HG03565 (cell line): ENCODE measurements around the gene LBHD2.
"Not testable (repeated sequence)": the region's sequence is repeated elsewhere in the genome, so short reads cannot be mapped to it uniquely, and the experiment has no call there.

Source experiments
- ATAC-seq: cut with Tn5 transposase; IDR thresholded peaks from one replicate; pipeline ENCODE4 v1.9.1; 2021; ENCODE audit warnings: mild to moderate bottlenecking, moderate library complexity; ENCODE audit not compliant: unreplicated experiment

The LBHD2 gene

DNA sequence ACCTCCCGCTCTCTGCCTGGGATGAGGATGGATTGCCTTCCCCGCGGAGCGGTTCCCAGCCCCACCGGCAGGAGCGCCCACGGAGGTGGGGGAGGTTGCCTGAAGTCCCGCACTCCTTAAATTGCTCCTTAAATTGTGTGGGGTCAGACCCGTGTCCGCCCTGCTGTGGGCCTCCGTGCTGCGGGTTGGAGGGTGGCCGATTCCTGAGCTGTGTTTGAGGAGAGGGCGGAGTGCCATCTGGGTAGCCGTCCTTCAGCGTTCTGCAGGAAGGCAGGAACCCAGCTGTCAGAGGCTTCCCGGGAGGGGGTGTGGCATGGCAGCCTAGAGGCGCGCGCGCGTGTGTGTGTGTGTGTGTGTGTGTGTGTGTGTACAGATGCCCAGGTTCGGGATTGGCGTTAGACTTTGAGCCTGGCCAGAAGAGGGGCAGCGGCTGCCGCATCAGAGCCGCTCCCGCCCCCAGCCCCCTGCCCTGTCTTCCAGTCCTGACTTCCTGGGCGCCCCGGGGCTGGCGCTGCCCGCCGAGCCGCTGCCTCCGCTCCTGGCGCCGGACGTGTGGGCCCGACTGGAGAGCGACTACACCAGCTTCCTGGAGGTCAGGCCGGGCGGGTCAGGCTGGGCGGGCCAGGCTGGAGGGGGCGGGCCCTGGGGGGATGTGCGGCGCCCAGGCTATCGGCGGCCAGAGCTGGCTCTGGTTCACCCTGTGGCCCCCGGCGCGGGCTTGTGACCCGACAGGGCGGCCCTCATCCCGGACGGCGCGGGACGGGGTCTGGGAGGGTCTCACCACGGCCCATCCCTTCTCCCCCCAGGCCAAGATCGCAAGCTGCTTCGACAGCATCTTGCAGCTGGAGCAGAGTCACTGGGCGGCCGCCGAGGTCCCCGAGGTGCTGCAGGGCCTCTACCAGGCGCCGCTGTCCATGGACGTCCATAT, 19.7 kb downstream of the LBHD2 start:
- no peak for ATAC-seq

DNA sequence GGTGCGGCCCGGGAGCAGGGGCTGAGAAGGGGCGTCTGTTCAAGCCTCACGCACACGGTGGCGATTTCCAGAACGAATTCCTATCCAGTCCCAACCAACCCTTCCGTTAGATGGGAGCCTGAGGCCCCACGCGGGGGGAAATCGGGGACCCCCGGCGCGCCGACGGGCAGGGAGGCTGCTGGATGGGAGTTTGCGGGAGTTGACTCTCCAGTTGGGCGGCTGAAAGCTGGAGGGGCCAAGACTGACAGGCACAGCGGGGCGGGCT, 20.3 kb downstream of the LBHD2 start:
- ATAC-seq: no peak

DNA sequence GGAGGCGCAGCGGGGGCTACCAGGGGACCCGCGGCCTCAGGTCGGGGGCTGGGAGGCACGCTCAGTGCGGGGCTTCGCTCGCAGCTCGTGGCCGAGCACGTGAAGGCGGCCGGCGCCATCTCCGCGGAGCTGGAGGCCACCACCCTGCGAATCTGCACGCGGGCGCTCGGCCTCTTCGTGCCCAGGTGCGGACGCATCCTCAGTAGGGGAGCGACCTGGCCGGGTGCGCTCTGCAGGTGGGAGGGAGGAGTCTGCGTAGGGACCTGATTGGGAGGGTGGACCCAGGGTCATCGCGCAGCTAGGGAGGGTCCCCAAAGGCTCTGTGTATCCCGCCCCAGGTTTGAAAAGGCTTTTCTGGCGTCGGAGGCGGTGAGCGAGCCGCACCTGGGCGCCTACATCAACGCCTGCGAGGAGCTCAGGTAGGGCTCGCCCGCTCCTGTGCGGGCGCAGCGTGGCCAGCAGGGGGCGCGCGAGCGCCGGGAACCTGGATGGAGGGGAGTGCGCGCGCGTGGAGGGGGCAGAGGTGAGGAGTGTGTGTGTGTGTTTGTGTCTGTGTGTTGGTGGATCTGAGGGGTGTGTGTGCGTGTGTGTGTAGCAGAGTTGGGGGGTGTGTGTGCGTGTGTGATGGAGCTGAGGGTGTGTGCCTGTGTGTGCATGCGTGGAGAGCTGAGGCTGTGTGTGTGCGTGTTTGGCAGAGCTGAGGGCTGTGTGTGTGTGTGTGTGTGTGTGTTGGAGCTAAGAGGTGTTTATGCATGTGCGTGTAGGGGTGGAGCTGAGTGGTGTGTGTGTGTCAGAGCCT, 20.8 kb downstream of the LBHD2 start:
- ATAC-seq: no peak

DNA sequence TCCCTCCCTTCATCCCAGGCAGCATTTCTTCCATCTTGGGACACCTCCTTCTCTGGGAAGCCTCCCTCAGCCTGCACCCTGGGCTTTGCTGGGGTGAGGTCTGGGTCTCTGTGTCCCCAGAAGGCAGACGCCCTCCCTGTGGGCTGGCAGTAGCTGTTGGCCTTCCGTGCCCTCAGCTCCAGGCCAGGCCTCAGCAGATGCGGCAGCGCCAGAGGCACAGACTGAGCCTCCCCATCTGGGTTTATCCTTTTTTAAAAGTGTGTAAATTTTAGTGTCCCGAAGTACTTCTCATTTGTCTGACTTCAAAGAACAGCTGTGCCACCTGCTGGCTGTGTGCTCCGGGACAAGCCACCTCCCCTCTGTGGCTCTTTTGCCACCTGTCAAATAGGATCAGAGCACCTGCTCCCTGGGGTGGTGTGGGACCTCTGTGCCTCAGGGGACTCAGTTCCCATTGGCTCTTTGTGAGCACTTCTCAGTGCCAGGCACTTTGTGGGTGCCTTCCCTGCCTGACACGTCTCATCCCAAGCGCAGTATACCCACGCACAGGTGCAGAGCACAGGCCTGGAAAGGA, 21.7 kb downstream of the LBHD2 start:
- ATAC-seq: no peak

GRCh38 chr14:103107455-103107854, 23.4 kb downstream of the LBHD2 start:
- ATAC-seq: no peak

GRCh38 chr14:103107941-103108748, 24.1 kb downstream of the LBHD2 start:
- ATAC-seq: no peak

DNA sequence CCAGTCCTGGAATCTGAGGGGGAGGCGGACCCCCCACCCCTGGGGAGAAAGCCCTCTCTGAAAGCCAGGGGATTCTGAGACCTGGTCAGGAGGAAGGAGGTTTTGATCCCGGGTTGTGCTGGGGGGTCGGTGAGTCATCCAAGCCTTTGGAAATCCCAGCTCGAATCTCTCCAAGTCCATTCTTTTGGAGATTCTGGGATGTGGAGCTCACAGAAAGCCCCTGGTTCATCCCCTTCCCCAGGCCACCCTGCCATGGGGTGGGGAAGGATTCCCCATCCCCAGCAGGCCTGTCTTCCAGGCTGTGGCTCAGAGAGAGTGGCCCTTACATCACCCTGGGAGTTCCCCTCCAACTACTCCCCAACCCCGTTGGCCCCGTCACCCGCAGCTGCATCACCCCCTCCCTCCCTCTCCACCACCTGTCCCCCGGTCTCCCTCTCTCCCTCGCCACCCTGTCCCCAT, 24.8 kb downstream of the LBHD2 start:
- ATAC-seq: no peak

DNA sequence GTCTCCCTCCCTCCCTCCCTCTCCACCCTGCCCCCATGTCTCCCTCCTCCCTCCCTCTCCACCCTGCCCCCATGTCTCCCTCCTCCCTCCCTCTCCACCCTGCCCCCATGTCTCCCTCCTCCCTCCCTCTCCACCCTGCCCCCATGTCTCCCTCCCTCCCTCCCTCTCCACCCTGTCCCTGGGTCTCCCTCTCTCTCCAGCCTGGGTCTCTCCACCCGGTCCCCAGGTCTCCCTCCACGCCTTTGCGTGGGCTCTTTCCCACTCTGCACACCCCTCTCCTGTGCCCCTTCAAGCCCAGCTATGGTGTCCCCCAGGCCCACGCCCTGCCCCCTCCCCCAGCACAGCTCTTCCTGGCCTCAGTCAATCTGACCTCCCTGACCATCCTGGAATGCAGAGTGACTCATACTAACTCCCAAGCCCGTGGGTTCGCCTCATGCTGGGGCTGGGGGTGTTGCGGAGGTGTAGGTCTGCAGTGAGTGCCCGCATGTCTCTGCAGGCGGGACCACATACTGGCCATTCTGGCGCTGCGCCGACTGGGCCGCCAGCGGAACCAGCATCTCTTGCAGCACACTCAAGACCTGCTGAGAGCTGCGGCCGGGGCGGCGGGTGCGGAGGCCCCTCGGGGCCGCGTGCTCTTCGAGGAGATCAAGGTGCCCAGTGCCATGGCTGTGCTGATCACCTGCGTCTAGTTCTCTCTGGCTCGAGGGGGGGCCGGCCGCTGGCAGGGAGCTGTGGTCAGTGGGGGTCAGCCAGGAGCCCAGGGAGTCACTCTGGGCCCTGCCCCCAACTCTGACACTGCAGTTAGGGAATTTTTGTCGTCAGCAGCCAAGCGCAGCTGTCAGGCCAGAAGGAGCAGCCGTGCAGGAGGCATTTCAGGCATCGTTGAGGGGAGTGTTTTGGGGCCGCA, 25.8 kb downstream of the LBHD2 start:
- no peak for ATAC-seq

DNA sequence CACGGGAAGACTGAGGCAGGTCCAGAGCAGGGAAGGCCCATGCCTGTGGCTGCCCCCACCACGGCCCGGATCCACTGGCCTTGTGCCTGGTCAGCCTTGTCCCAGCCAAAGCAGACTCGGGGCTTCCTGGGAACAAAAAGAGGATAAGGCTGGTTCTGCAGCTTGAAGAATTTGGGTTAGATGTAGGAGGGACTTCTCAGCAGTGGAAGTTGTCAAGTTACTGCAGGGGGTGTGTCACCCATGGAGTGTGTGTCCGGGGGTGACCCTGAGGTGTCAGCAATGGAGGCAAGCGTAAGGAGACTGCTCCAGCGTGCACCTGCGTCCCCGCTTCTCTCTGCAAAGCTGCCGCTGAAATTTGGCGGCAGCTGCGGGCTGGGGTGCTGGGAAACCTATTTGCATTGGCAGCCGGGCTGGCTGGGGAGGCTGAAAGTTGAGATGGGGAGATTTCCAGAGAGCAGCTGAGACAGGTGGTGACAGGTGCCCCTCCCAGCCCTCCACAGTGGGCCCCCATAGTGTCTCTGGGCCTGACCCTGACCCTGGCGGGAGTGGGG, 26.7 kb downstream of the LBHD2 start:
- no peak for ATAC-seq

GRCh38 chr14:103111232-103111868, 27.3 kb downstream of the LBHD2 start:
- ATAC-seq: no peak

GRCh38 chr14:103112400-103113243, 28.6 kb downstream of the LBHD2 start:
- no peak for ATAC-seq

DNA sequence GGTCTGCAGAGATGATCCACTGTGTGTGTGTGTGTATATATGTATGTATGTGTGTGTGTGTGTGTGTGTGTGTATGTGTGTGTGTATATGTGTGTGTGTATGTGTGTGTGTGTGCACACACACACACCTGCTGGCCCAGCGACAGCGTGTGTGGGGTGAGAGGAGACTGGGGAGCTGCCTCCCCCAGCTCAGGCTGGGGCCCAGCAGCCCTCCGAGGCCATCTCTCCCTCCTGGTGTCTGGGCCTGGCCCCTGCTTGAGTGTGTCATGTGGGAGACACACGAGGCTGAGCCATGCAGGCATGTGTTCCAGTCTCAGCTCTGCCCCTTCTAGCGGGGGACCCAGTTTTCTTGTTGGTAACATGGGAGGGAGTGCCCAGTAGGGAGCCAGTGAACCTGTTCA, 29.3 kb downstream of the LBHD2 start:
- ATAC-seq: no peak

DNA sequence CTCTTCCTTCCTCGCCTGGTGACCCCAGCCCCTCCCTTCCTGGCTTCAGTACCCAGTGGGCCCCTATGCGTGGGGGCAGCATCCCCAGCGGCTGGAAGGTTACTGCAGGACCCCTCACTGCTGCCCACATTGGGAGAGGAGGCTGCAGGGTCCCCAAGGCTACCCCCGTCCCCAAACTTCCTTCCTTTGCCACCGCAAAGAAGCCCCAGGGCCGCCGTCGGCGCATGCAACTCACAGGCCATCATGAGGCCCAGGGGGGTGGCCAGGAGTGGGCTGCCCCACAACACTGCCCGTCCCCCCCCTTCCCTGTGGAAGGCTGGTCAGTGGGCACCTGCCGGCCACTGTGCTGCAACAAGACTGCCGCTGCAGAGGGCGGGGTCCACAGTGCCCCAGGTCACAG, 29.8 kb downstream of the LBHD2 start:
- ATAC-seq: no peak

DNA sequence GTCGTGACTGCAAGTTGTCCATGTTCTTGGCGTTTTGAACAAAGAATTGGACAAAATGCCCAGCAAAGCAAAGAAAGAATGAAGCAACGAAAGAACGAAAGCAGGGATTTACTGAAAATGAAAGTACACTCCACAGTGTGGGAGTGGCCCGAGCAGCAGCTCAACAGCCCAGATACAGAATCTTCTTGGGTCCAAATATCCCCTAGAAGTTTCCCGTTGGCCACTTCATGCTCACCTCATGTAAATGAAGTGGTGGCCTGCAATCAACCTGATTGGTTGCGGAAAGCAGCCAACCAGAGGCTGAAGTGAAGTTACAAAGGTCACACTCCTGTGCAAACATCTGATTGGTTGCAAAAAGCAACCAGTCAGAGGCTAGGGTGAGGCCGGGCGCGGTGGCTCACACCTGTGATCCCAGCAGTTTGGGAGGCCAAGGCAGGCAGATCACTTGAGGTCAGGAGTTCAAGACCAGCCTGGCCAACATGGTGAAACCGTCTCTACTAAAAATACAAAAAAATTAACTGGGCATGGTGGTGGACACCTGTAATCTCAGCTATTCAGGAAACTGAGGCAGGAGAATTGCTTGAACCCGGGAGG, 31.2 kb downstream of the LBHD2 start:
- not testable (repeated sequence) for ATAC-seq

DNA sequence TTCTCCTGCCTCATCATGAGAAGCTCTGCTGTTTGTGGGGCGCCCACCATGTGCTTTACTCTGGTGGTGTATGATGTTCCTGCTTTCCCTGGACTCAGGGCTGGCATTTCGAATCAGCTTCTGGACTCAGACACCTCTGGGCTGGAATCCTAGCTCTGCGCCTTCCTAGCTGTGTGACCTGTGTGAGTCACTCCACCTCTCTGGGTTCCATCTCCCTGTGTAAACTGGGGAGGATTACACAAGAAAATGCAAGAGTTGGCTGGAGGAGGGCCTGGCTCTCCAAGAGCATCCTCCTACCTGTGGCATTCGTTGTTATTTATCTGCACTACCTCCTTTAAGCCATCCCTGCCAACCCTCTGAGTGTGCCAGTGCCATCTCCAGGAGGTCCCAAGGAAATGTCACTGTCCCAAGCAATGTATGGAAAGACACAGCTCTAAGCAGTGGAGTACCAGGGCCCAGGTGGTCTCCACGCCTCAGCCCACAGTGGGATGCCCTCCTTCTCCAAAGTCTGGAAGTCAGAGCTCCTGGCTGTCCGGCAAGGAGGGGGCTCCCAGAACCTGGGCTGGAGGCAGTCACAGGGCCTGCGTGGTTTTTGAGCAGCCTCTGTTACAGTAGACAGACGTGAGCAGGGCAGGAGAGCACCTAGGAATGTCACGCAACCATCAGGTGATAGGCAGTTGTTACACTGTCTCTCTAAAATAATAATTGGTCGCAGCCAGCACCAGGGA, 32.0 kb downstream of the LBHD2 start:
- ATAC-seq: no peak

- no peak for ATAC-seq
Observed at GRCh38 chr14:103116636-103117035, 32.6 kb downstream of the LBHD2 start.

GRCh38 chr14:103117499-103117898, 33.5 kb downstream of the LBHD2 start:
- ATAC-seq: not testable (repeated sequence)
